Smooth muscle cell (in vitro differentiated cells): ENCODE measurements around the gene ZNF692. TPM values are rescaled to one million over a fixed set of nuclear protein-coding genes. Genes with fewer than 3 reads are reported as not detected.

Experiments
- DNase-seq: peaks from one replicate; lab custom pipeline; 2025; ENCODE audit not compliant: unreplicated experiment; lab: John Stamatoyannopoulos, UW
- H2AFZ ChIP-seq: fragments of 200-600 bp; sonication (generic); 2 replicates; pipeline ENCODE4 v1.6.0; 2016; ENCODE audit warnings: antibody characterized with exemption, low read depth, mild to moderate bottlenecking
- H3F3A ChIP-seq: fragments of 200-600 bp; sonication (generic); 2 replicates; pipeline ENCODE4 v1.6.0; 2017; ENCODE audit warnings: antibody characterized with exemption, low read depth
- H3K27ac ChIP-seq: fragments of 200-600 bp; sonication (generic); 2 replicates; pipeline ENCODE4 v1.5.1; 2016; ENCODE audit warnings: low read depth, mild to moderate bottlenecking
- H3K27me3 ChIP-seq: fragments of 200-600 bp; sonication (generic); 2 replicates; pipeline ENCODE4 v1.6.1; 2016; ENCODE audit warnings: low read depth, mild to moderate bottlenecking
- H3K36me3 ChIP-seq: fragments of 200-600 bp; sonication (generic); 2 replicates; pipeline ENCODE4 v1.5.1; 2016; ENCODE audit warnings: low read depth
- H3K4me1 ChIP-seq: fragments of 200-600 bp; sonication (generic); 2 replicates; pipeline ENCODE4 v1.5.1; 2016; ENCODE audit warnings: low read depth
- H3K4me2 ChIP-seq: fragments of 200-600 bp; sonication (generic); 2 replicates; pipeline ENCODE4 v1.6.0; 2016; ENCODE audit warnings: mild to moderate bottlenecking
- H3K4me3 ChIP-seq: fragments of 200-600 bp; sonication (generic); 2 replicates; pipeline ENCODE4 v1.5.1; 2016; ENCODE audit warnings: mild to moderate bottlenecking
- H3K79me2 ChIP-seq: fragments of 200-600 bp; sonication (generic); 2 replicates; pipeline ENCODE4 v1.6.0; 2016; ENCODE audit warnings: low read depth, mild to moderate bottlenecking
- H3K9ac ChIP-seq: fragments of 200-600 bp; sonication (generic); 2 replicates; pipeline ENCODE4 v1.6.0; 2016; ENCODE audit warnings: low read depth
- H3K9me3 ChIP-seq: fragments of 200-600 bp; sonication (generic); replicated peaks from 2 replicates; pipeline ENCODE4 v1.5.1; 2016; ENCODE audit warnings: low read depth
- H4K20me1 ChIP-seq: fragments of 200-600 bp; sonication (generic); 2 replicates; pipeline ENCODE4 v1.6.0; 2016; ENCODE audit warnings: low read depth
- WGBS: methylation state at CpG from one replicate; pipeline ENCODE4 v1.1.7; 2016; ENCODE audit warnings: low lambda C conversion rate; 5-methylcytosine and 5-hydroxymethylcytosine counted together
- polyA plus RNA-seq: library from polyadenylated mRNA; unstranded; fragments of >200 nt; fragmentation: Nextera tagmentation; extraction: Ambion mirVana; gene quantifications from 2 replicates; pipeline ENCODE4 v1.2.1, GENCODE V29; 2016
- total RNA-seq: library from RNA; depleted of rRNA; stranded (reverse); fragments of >200 nt; gene quantifications from 2 replicates; pipeline ENCODE4 v1.2.3, GENCODE V29; 2014
- TF ChIP-seq, protein P1 (sequence below): fragments of 200-600 bp; sonication (generic); IDR thresholded peaks from 2 replicates; pipeline ENCODE4 v1.5.1; 2017; ENCODE audit warnings: borderline replicate concordance, mild to moderate bottlenecking, antibody characterized with exemption; ENCODE audit not compliant: insufficient read depth, poor library complexity, severe bottlenecking

The ZNF692 gene
- total and polyA plus RNA-seq, 2 experiments from 2014 or later: 24.8 to 25.9 TPM

DNA sequence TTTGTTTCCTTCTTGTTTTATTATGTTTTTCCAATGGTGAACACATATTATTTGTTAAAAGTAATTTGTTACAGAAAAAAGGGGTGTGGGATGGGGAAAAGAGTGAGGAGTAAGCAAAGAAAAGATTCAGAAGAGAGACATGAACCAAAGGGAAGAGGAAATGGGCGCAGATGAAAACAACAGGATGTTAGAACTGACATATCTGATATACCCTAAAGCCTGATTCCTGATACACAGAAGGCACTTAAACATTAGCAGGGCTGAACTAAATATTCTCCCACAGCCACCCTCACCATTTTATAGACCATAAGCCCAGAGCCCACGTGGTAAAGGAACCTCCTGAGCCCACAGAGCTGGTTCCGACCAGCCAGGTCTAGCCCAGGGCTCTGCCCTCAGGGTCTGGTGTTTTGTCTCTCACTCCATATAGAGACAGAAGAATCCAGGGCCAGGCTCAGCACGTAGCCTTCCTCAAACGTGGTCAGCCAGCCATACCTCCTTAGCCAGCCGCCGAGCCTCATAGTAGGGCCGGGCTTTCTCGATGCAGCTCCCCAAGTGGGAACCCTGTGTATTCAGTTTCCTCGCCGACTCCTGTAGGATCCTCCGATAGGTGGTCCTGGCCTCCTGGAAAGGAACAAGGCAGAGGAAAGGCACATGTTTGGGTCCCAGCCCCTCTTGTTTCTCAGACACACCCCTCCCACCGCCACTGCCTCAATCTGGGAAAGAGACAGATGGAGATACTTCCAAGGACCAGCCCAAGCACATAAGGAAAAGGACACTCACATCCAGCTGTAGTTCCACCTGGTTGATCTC lies 42.6 kb downstream of the ZNF692 start:
- 97% methylated on average over 13 of the region's 13 CpGs for WGBS
- H3K79me2 ChIP-seq: peaks cover 18% of the 10 kb centered on the region
- no peak for DNase-seq

DNA sequence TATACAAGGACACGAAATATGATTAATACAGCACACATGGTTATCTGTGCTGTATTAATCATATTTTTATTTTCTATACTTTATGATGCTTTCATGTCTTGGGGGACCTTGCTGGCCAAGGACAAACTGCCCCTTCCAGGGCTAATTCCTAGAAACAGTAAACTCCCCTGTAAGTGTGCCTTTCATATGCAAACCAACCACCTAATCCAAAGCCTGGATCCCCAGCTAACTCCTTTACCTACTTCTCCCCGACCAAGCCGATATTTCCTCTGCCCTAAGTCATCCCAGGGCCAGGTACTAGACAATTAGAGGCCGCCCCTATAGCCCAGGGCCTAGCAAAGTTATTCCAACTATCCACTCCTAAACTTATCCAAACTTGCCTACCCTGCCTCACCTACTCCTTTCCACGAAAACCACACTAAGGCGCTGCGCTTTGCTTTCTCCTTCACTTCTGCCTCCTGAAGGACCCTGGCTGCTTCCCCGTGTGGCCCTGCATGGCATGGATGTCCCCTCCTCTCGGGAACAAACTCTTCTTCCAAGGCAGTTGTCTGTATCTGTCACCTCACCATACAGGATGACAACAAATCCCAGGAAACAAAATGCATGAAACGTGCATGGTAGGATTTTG lies 43.4 kb downstream of the ZNF692 start:
- no peak overlapping the region for H3K27ac ChIP-seq
- H3K36me3 ChIP-seq: peaks cover 4% of the 10 kb centered on the region
- peaks cover 17% of the 10 kb centered on the region for H3K79me2 ChIP-seq
- no peak overlapping the region for H3K9ac ChIP-seq
- H3K4me2 ChIP-seq: no peak overlapping the region
- no peak for DNase-seq
- no peaks in the 10 kb centered on the region for H3K9me3 ChIP-seq
- whole genome bisulfite sequencing: 92% methylated on average over 10 of the region's 10 CpGs
- H2AFZ ChIP-seq: no peak overlapping the region
- H3K4me3 ChIP-seq: no peak overlapping the region
- peaks cover 40% of the 10 kb centered on the region for H4K20me1 ChIP-seq
- TF ChIP-seq, protein P1, sequence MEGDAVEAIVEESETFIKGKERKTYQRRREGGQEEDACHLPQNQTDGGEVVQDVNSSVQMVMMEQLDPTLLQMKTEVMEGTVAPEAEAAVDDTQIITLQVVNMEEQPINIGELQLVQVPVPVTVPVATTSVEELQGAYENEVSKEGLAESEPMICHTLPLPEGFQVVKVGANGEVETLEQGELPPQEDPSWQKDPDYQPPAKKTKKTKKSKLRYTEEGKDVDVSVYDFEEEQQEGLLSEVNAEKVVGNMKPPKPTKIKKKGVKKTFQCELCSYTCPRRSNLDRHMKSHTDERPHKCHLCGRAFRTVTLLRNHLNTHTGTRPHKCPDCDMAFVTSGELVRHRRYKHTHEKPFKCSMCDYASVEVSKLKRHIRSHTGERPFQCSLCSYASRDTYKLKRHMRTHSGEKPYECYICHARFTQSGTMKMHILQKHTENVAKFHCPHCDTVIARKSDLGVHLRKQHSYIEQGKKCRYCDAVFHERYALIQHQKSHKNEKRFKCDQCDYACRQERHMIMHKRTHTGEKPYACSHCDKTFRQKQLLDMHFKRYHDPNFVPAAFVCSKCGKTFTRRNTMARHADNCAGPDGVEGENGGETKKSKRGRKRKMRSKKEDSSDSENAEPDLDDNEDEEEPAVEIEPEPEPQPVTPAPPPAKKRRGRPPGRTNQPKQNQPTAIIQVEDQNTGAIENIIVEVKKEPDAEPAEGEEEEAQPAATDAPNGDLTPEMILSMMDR: no peak
- no peaks in the 10 kb centered on the region for H3K27me3 ChIP-seq
- H3K4me1 ChIP-seq: no peaks in the 10 kb centered on the region
- H3F3A ChIP-seq: no peaks in the 10 kb centered on the region

More for the DNA sequence above, 42.6 kb downstream of the ZNF692 start:
- no peaks in the 10 kb centered on the region for H3K27me3 ChIP-seq
- no peak overlapping the region for H3K27ac ChIP-seq
- H3K9me3 ChIP-seq: no peaks in the 10 kb centered on the region
- no peak overlapping the region for H3K4me2 ChIP-seq
- no peak overlapping the region for H3K4me3 ChIP-seq
- TF ChIP-seq, protein P1: no peak
- H3K36me3 ChIP-seq: peaks cover 4% of the 10 kb centered on the region
- H2AFZ ChIP-seq: no peak overlapping the region
- H3K4me1 ChIP-seq: no peaks in the 10 kb centered on the region
- H3K9ac ChIP-seq: no peak overlapping the region
- H4K20me1 ChIP-seq: peaks cover 47% of the 10 kb centered on the region
- H3F3A ChIP-seq: no peaks in the 10 kb centered on the region

DNA sequence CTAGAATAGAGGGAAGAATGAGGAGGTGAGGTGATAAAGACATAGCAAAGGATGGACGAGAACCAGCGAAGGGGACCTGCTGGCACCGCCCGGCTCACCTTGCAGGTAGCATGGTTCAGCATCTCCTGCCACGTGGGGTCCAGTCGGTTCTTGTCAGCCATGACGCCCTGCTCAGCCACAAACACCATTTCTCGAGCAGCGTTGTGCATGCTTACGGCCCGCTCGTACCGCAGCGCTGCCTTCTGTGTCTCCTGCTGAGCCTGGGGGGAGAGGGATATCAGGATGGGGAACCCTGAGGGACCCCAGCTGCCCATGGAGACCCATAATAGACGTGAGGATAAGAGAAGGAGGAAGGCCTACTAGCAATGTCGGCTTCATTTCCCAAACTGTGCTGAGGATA lies 44.5 kb downstream of the ZNF692 start:
- H2AFZ ChIP-seq: no peak overlapping the region
- no peak for DNase-seq
- H4K20me1 ChIP-seq: peaks cover 28% of the 10 kb centered on the region
- H3K4me2 ChIP-seq: no peak overlapping the region
- H3K27me3 ChIP-seq: no peaks in the 10 kb centered on the region
- WGBS: 98% methylated on average over 16 of the region's 16 CpGs
- H3F3A ChIP-seq: no peaks in the 10 kb centered on the region
- H3K9me3 ChIP-seq: no peaks in the 10 kb centered on the region
- H3K79me2 ChIP-seq: peaks cover 6% of the 10 kb centered on the region
- TF ChIP-seq, protein P1: no peak
- H3K9ac ChIP-seq: no peak overlapping the region
- H3K4me1 ChIP-seq: no peaks in the 10 kb centered on the region
- H3K36me3 ChIP-seq: peaks cover 4% of the 10 kb centered on the region
- H3K4me3 ChIP-seq: no peak overlapping the region
- no peak overlapping the region for H3K27ac ChIP-seq

DNA sequence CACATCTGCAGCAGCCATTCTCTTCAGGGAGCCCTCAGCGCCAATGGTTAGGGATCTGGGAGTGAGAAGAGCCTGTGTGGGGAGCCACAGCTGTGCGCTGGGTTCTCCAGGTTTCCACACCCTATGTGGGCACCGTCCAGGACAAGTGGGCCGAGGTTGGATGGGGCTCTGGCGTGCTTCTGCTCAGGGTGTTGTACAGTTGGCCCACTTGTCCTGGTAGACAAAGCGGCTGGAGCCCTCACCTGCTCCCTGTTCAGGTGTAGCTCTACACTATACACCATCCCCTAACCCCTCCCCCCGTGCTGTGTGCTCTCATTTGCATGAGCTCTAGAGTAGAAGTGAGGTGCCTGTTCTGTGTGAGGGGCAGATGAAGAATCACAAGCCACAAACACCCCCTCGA lies 45.3 kb downstream of the ZNF692 start:
- 98% methylated on average over 7 of the region's 8 CpGs for whole genome bisulfite sequencing
- no peak overlapping the region for H3K4me3 ChIP-seq
- no peak for DNase-seq

More for the DNA sequence above, 45.3 kb downstream of the ZNF692 start:
- Histone ChIP-seq H4K20me1 (peaks cover 20% of the 10 kb centered on the region), H3K27me3 (no peaks in the 10 kb centered on the region), H3K27ac (no peak overlapping the region), H3K4me1 (no peaks in the 10 kb centered on the region), H3K4me2 (no peak overlapping the region), H2AFZ (no peak overlapping the region), H3K36me3 (peaks cover 4% of the 10 kb centered on the region), H3K9ac (no peak overlapping the region), H3K79me2 (no peaks in the 10 kb centered on the region), H3K9me3 (no peaks in the 10 kb centered on the region), H3F3A (no peaks in the 10 kb centered on the region)
- TF ChIP-seq, protein P1: no peak
